WTC11 (cell line): ENCODE results near the gene ZFHX3. TPM values are rescaled to one million over a fixed set of nuclear protein-coding genes. Genes with fewer than 3 reads are reported as not detected.

ENCODE experiments used
- ATAC-seq: fragments of 200-7000 bp; cut with Tn5 transposase; 2 replicates; pipeline ENCODE4 v1.10.0; 2021; ENCODE audit warnings: mild to moderate bottlenecking, moderate library complexity
- CTCF ChIA-PET: fragments of 300-600 bp; sonication (Branson Sonifier 250); formaldehyde crosslinking; loops from one replicate; lab custom pipeline; 2021; ENCODE audit warnings: antibody characterized with exemption; lab: Charles Lee
- POLR2A ChIA-PET: fragments of 350-600 bp; sonication (Branson Sonifier 250); formaldehyde crosslinking; loops from one replicate; lab custom pipeline; 2021; ENCODE audit warnings: antibody characterized with exemption; lab: Charles Lee
- DNase-seq: peaks from one replicate; pipeline ENCODE4 v3.0.0; 2021; ENCODE audit warnings: low spot score
- H3K27ac Mint-ChIP-seq: 2 replicates; pipeline ENCODE4 v1.8.0; 2021; ENCODE audit warnings: mixed read lengths
- H3K27me3 Mint-ChIP-seq: 2 replicates; pipeline ENCODE4 v1.8.0; 2021; ENCODE audit warnings: low read depth, mild to moderate bottlenecking, moderate library complexity, mixed read lengths
- H3K36me3 Mint-ChIP-seq: 2 replicates; pipeline ENCODE4 v1.8.0; 2021; ENCODE audit warnings: mixed read lengths
- H3K4me1 Mint-ChIP-seq: 2 replicates; pipeline ENCODE4 v1.8.0; 2022; ENCODE audit warnings: mixed read lengths
- H3K4me3 Mint-ChIP-seq: 2 replicates; pipeline ENCODE4 v1.8.0; 2021; ENCODE audit warnings: mild to moderate bottlenecking, moderate library complexity, mixed read lengths
- H3K9me3 Mint-ChIP-seq: 2 replicates; pipeline ENCODE4 v1.8.0; 2021; ENCODE audit warnings: mixed read lengths
- ATF1 ChIP-seq: sonication (generic); formaldehyde crosslinking; IDR thresholded peaks from 2 replicates; pipeline ENCODE4 v1.8.1; 2023; ENCODE audit warnings: mild to moderate bottlenecking, moderate library complexity, missing genetic modification reagents
- CREM ChIP-seq: sonication (generic); formaldehyde crosslinking; IDR thresholded peaks from 2 replicates; pipeline ENCODE4 v1.8.1; 2022; ENCODE audit warnings: mild to moderate bottlenecking, missing genetic modification reagents, moderate library complexity
- FOXK1 ChIP-seq: sonication (generic); formaldehyde crosslinking; IDR thresholded peaks from 2 replicates; pipeline ENCODE4 v1.8.0; 2022; ENCODE audit warnings: mild to moderate bottlenecking, moderate library complexity, missing genetic modification reagents
- GRHL2 ChIP-seq: fragments of 250-450 bp; sonication (Bioruptor Pico); IDR thresholded peaks from 2 replicates; pipeline ENCODE4 v1.8.0; 2022; ENCODE audit warnings: mild to moderate bottlenecking, moderate library complexity; ENCODE audit not compliant: insufficient replicate concordance, severe bottlenecking
- JUN ChIP-seq: sonication (generic); formaldehyde crosslinking; IDR thresholded peaks from 2 replicates; pipeline ENCODE4 v1.8.0; 2023; ENCODE audit warnings: mild to moderate bottlenecking, missing genetic modification reagents
- MXD4 ChIP-seq: fragments of 250-450 bp; sonication (Bioruptor Pico); IDR thresholded peaks from 2 replicates; pipeline ENCODE4 v1.8.0; 2021; ENCODE audit warnings: mild to moderate bottlenecking, moderate library complexity, borderline replicate concordance
- NFE2L1 ChIP-seq: sonication (generic); formaldehyde crosslinking; IDR thresholded peaks from 2 replicates; pipeline ENCODE4 v1.8.1; 2023; ENCODE audit warnings: missing genetic modification reagents
- PRRX2 ChIP-seq: fragments of 250-450 bp; sonication (Bioruptor Pico); IDR thresholded peaks from 2 replicates; pipeline ENCODE4 v1.8.0; 2021; ENCODE audit warnings: mild to moderate bottlenecking
- RELA ChIP-seq: sonication (generic); formaldehyde crosslinking; IDR thresholded peaks from 2 replicates; pipeline ENCODE4 v1.8.1; 2022; ENCODE audit warnings: missing genetic modification reagents, mild to moderate bottlenecking, borderline replicate concordance
- ZNF121 ChIP-seq: sonication (generic); formaldehyde crosslinking; IDR thresholded peaks from 2 replicates; pipeline ENCODE4 v1.8.0; 2023; ENCODE audit warnings: missing genetic modification reagents
- ZNF671 ChIP-seq: fragments of 250-450 bp; sonication (Bioruptor Pico); IDR thresholded peaks from 2 replicates; pipeline ENCODE4 v1.8.0; 2021; ENCODE audit warnings: mild to moderate bottlenecking
- total RNA-seq: library from RNA; stranded (reverse); gene quantifications from 3 replicates; pipeline ENCODE4 v1.2.3, GENCODE V29; 2021
- TF ChIP-seq, protein P1 (sequence below): sonication (generic); formaldehyde crosslinking; IDR thresholded peaks from 2 replicates; pipeline ENCODE4 v1.8.1; 2023; ENCODE audit warnings: mild to moderate bottlenecking, missing genetic modification reagents
- TF ChIP-seq, protein P2 (sequence below): sonication (generic); formaldehyde crosslinking; IDR thresholded peaks from 2 replicates; pipeline ENCODE4 v1.8.1; 2022; ENCODE audit warnings: low read depth, mild to moderate bottlenecking, moderate library complexity, missing genetic modification reagents, borderline replicate concordance
- TF ChIP-seq, protein P3 (sequence below): sonication (generic); formaldehyde crosslinking; IDR thresholded peaks from 2 replicates; pipeline ENCODE4 v1.8.1; 2022; ENCODE audit warnings: low read depth, missing genetic modification reagents, borderline replicate concordance
- TF ChIP-seq, protein P4 (sequence below): fragments of 250-450 bp; sonication (Bioruptor Pico); conservative IDR thresholded peaks from 2 replicates; pipeline ENCODE4 v1.9.0; 2021; ENCODE audit warnings: mild to moderate bottlenecking
- TF ChIP-seq, protein P5 (sequence below): sonication (generic); formaldehyde crosslinking; IDR thresholded peaks from 2 replicates; pipeline ENCODE4 v1.8.0; 2022; ENCODE audit warnings: mild to moderate bottlenecking, missing genetic modification reagents
- TF ChIP-seq, protein P6 (sequence below): sonication (generic); formaldehyde crosslinking; IDR thresholded peaks from 2 replicates; pipeline ENCODE4 v1.8.1; 2023; ENCODE audit warnings: mild to moderate bottlenecking, missing genetic modification reagents, moderate library complexity
- TF ChIP-seq, protein P7 (sequence below): sonication (generic); formaldehyde crosslinking; IDR thresholded peaks from 2 replicates; pipeline ENCODE4 v1.8.0; 2022; ENCODE audit warnings: missing genetic modification reagents

Gene ZFHX3
- total RNA-seq, 1 experiment from 2014 or later = 5.7 TPM

DNA sequence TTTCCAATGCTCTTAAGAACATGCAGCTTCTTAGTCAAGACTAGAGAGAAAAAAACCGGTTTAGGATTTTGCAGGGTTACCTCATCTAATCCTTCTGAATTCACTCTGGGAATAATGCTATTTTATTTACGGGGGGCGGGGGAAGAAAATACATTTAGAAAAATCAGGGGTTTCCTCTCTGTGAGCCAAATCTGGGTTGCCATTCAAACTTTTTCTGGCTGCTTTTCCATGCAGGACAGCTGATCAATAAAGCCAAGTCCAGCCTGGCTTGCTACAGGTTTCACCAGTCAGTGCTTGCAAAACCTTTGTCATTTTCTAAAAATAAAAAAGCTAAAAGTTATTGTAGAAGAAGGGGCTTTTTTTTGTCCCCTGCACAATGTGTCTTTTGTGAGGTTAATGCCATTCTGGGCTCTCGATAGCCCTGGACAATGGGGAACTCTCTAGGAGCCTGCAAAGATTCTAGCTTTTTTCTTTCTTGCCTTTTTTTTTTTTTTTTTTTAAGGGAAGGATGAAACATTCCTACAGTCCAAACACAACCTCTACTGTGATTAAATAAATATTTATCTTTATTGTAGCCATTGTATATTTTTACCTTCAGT lies 13.1 kb upstream of the ZFHX3 start (continued):
- no peak for TF ChIP-seq JUN (CRISPR knock-in tag)

DNA sequence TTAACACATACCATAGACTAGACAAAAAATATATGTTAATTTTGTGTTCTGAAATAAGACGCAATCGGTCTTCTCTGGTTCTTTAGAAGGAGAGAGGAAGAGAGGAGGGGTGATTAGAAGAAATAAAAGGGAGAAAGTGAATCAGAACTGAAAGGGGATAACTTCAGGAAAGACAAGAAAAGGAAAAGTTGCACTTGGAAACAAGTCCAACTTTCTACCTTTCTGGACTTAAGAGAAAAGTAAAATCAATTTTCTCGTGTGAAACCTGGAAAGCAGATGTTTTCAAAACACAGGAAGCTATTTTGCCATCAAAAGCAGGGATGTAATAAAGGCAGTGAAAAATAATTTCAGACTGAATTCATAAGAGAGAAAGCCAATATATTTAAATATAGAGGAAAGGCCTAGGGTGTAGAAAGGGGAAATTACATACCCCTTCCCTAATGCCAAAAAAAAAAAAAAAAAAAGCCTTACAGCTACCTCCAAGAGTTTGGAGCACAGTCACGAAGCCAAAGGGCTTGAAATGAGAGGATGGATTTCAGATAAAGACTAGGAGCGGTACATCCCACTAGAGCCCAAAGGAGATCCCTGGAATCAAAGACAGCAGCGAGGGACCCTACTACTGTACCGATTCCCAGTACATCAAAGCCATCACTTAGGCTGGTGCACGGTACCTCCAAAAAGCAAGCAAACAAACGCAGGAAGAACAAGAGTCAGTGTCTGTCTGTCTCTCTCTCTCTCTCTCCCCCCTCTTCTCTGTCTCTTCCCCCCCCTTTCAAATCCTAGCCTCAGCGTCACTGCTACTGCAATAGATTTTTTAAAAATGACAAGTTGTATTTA lies 12.1 kb upstream of the ZFHX3 start:
- POLR2A ChIA-PET = no interaction called here
- Mint-ChIP-seq H3K4me1 (peaks cover 57% of the 10 kb centered on the region), H3K4me3 (peak overlapping the region; percentile 74), H3K27ac (no peak overlapping the region), H3K36me3 (no peaks in the 10 kb centered on the region), H3K27me3 (peaks cover 62% of the 10 kb centered on the region), H3K9me3 (no peaks in the 10 kb centered on the region)
- TF ChIP-seq ZNF121 (CRISPR knock-in tag) = no peak
- no peak for TF ChIP-seq MXD4
- no peak for TF ChIP-seq ATF1
- TF ChIP-seq RELA (CRISPR knock-in tag) = no peak
- TF ChIP-seq, protein P1, sequence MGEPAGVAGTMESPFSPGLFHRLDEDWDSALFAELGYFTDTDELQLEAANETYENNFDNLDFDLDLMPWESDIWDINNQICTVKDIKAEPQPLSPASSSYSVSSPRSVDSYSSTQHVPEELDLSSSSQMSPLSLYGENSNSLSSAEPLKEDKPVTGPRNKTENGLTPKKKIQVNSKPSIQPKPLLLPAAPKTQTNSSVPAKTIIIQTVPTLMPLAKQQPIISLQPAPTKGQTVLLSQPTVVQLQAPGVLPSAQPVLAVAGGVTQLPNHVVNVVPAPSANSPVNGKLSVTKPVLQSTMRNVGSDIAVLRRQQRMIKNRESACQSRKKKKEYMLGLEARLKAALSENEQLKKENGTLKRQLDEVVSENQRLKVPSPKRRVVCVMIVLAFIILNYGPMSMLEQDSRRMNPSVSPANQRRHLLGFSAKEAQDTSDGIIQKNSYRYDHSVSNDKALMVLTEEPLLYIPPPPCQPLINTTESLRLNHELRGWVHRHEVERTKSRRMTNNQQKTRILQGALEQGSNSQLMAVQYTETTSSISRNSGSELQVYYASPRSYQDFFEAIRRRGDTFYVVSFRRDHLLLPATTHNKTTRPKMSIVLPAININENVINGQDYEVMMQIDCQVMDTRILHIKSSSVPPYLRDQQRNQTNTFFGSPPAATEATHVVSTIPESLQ (CRISPR knock-in tag) = no peak
- no peak for TF ChIP-seq PRRX2
- TF ChIP-seq, protein P2, sequence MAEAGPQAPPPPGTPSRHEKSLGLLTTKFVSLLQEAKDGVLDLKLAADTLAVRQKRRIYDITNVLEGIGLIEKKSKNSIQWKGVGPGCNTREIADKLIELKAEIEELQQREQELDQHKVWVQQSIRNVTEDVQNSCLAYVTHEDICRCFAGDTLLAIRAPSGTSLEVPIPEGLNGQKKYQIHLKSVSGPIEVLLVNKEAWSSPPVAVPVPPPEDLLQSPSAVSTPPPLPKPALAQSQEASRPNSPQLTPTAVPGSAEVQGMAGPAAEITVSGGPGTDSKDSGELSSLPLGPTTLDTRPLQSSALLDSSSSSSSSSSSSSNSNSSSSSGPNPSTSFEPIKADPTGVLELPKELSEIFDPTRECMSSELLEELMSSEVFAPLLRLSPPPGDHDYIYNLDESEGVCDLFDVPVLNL (CRISPR knock-in tag) = no peak
- TF ChIP-seq GRHL2 (CRISPR knock-in tag) = no peak
- TF ChIP-seq, protein P3, sequence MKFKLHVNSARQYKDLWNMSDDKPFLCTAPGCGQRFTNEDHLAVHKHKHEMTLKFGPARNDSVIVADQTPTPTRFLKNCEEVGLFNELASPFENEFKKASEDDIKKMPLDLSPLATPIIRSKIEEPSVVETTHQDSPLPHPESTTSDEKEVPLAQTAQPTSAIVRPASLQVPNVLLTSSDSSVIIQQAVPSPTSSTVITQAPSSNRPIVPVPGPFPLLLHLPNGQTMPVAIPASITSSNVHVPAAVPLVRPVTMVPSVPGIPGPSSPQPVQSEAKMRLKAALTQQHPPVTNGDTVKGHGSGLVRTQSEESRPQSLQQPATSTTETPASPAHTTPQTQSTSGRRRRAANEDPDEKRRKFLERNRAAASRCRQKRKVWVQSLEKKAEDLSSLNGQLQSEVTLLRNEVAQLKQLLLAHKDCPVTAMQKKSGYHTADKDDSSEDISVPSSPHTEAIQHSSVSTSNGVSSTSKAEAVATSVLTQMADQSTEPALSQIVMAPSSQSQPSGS (CRISPR knock-in tag) = no peak
- TF ChIP-seq, protein P4, sequence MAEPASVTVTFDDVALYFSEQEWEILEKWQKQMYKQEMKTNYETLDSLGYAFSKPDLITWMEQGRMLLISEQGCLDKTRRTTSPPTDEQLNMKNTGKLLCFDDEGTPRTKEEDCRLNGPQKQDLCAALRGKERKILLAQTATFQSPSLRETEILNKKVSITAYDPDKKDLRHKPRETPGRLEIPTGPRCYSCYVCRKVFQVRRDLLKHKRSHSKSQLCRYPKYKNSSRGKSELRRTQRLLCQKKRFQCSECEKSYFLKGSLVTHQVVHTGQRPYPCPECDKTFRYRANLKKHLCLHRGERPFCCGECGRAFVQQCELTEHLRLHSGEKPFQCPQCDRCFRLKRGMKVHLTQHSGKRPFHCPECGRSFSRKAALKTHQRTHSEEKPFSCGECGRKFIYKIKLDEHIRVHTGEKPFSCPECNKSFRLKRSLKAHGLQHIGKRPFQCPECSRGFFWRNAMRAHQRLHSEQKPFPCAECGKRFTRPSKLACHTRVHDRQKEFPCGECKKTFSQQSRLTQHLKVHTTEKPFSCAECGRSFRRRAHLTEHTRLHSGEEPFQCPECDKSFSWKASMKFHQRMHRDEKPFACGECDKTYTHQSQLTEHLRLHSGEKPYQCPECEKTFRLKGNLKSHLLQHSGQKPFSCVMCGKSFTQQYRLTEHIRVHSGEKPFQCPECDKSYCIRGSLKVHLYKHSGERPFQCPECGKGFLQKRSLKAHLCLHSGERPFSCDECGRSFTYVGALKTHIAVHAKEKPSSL (CRISPR knock-in tag) = no peak
- CTCF ChIA-PET = interaction anchor here (1.0 kb wide), 1 partner anchor 116 kb away, joined by 3 read pairs; no protein-coding TSS in a partner anchor
- ATAC-seq = no peak
- DNase-seq = no peak

DNA sequence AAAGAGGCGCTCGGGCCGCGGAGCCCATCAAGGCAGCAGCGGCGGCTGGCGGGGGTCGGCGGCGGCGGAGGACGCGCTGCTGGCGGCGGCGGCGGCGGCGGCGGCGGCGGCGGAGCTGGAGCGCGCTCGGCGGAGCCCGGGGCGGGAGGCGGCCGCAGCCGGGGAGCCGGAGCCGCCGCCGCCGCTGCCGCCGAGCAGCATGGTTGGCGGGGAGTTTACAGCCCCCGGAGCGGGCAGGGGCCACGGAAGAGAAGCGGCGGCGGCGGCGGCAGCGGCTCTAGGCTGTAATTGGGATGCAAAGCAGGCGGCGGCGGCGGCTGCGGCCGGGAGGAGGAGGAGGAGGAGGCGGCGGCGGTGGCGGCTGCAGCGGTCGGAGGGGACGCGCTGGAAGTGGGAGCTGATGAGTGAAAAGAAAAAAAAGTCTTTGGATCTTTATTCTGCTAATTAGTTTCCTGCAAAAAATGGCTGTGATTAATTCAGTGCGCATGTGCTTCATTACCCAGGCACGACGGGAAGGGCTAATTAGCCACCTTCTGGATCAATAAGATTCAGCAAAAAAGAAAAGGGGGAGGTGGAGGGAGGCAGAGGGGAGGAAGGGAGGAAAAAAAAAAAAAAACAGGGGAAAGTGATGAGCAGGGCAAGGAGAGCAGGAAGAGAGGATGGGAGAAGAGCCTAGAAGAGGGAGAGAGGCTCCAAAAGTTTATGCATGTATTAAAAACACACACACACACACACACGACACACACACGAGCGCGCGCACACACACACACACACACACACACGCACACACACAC lies 10.9 kb upstream of the ZFHX3 start:
- Mint-ChIP-seq H3K27me3 (peaks cover 50% of the 10 kb centered on the region), H3K4me1 (peaks cover 45% of the 10 kb centered on the region), H3K27ac (peak overlapping the region; percentile 74), H3K9me3 (no peaks in the 10 kb centered on the region), H3K36me3 (no peaks in the 10 kb centered on the region), H3K4me3 (peak overlapping the region; percentile 74)
- CTCF ChIA-PET = interaction anchor here (0.6 to 2.3 kb wide), 6 partner anchors 8 to 226 kb away, joined by 3 to 10 read pairs (median 3); no protein-coding TSS in a partner anchor
- POLR2A ChIA-PET = no interaction called here
- DNase-seq (peak; percentile 71), ATAC-seq (peak; percentile 9)
- TF ChIP-seq FOXK1 (no peak), NFE2L1 (CRISPR knock-in tag) (no peak), ZNF671 (CRISPR knock-in tag) (no peak), CREM (no peak)
- TF ChIP-seq, protein P5, sequence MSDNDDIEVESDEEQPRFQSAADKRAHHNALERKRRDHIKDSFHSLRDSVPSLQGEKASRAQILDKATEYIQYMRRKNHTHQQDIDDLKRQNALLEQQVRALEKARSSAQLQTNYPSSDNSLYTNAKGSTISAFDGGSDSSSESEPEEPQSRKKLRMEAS (CRISPR knock-in tag) = no peak
- TF ChIP-seq, protein P6, sequence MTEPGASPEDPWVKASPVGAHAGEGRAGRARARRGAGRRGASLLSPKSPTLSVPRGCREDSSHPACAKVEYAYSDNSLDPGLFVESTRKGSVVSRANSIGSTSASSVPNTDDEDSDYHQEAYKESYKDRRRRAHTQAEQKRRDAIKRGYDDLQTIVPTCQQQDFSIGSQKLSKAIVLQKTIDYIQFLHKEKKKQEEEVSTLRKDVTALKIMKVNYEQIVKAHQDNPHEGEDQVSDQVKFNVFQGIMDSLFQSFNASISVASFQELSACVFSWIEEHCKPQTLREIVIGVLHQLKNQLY = no peak
- TF ChIP-seq, protein P7, sequence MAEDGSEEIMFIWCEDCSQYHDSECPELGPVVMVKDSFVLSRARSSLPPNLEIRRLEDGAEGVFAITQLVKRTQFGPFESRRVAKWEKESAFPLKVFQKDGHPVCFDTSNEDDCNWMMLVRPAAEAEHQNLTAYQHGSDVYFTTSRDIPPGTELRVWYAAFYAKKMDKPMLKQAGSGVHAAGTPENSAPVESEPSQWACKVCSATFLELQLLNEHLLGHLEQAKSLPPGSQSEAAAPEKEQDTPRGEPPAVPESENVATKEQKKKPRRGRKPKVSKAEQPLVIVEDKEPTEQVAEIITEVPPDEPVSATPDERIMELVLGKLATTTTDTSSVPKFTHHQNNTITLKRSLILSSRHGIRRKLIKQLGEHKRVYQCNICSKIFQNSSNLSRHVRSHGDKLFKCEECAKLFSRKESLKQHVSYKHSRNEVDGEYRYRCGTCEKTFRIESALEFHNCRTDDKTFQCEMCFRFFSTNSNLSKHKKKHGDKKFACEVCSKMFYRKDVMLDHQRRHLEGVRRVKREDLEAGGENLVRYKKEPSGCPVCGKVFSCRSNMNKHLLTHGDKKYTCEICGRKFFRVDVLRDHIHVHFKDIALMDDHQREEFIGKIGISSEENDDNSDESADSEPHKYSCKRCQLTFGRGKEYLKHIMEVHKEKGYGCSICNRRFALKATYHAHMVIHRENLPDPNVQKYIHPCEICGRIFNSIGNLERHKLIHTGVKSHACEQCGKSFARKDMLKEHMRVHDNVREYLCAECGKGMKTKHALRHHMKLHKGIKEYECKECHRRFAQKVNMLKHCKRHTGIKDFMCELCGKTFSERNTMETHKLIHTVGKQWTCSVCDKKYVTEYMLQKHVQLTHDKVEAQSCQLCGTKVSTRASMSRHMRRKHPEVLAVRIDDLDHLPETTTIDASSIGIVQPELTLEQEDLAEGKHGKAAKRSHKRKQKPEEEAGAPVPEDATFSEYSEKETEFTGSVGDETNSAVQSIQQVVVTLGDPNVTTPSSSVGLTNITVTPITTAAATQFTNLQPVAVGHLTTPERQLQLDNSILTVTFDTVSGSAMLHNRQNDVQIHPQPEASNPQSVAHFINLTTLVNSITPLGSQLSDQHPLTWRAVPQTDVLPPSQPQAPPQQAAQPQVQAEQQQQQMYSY = no peak
